Sigmoid colon (tissue), 7 donors: ENCODE data around the gene MORN1. TPM values are rescaled to one million over a fixed set of nuclear protein-coding genes. Genes with fewer than 3 reads are reported as not detected.
A peak's percentile ranks its signal among the peaks of the same experiment; 100 is the strongest.

Experiments used
- DNase-seq: peaks from one replicate; pipeline ENCODE4 v3.0.0-alpha.2; 2019
- H3K27ac ChIP-seq, 4 donors: fragments of 200-600 bp; sonication (generic); one replicate each; pipeline ENCODE4 v1.5.1; 2016 to 2019; ENCODE audit warnings: mild to moderate bottlenecking in 1 of 4
- H3K27me3 ChIP-seq, 3 donors: fragments of 200-600 bp; sonication (generic); one replicate each; pipeline ENCODE4 v1.5.1; 2019; ENCODE audit warnings: mild to moderate bottlenecking in 1 of 3
- H3K36me3 ChIP-seq, 4 donors: fragments of 200-600 bp; sonication (generic); one replicate each; pipeline ENCODE4 v1.5.1; 2016 to 2019
- H3K4me1 ChIP-seq, 4 donors: fragments of 200-600 bp; sonication (generic); one replicate each; pipeline ENCODE4 v1.5.1; 2017 to 2019
- H3K4me3 ChIP-seq, 4 donors: fragments of 200-600 bp; sonication (generic); one replicate each; pipeline ENCODE4 v1.5.1; 2017 to 2019; ENCODE audit warnings: mild to moderate bottlenecking in 2 of 4, moderate library complexity in 1 of 4
- H3K9me3 ChIP-seq, 4 donors: fragments of 200-600 bp in 3 of 4; sonication (generic) in 3 of 4; one replicate each; pipeline versions ENCODE4 v1.5.1 to v1.6.1; 2013 to 2019
- CTCF ChIP-seq, 4 experiments: fragments of 450-650 bp in 3 of 4; fragments of 200-600 bp in 1 of 4; IDR thresholded peaks; one replicate each; pipeline ENCODE4 v1.5.1; 2016 to 2019; ENCODE audit warnings: antibody characterized with exemption in 4 of 4, mild to moderate bottlenecking in 3 of 4, moderate library complexity in 2 of 4
- EP300 ChIP-seq, 4 donors: sonication (generic); formaldehyde crosslinking; IDR thresholded peaks; one replicate each; pipeline ENCODE4 v1.6.1; 2017; ENCODE audit warnings: antibody characterized with exemption in 4 of 4
- POLR2A ChIP-seq, 2 donors: fragments of 450-650 bp; IDR thresholded peaks; one replicate each; pipeline ENCODE4 v1.6.1; 2016; ENCODE audit warnings: antibody characterized with exemption in 2 of 2, mild to moderate bottlenecking in 2 of 2, moderate library complexity in 2 of 2
- POLR2AphosphoS5 ChIP-seq, 4 donors: sonication (generic); formaldehyde crosslinking; IDR thresholded peaks; one replicate each; pipeline ENCODE4 v1.6.1; 2017; ENCODE audit warnings: antibody characterized with exemption in 4 of 4
- WGBS, 2 donors: extraction: QIAGEN DNeasy Blood & Tissue Kit; methylation state at CpG; one replicate each; pipeline ENCODE4 v1.1.7; 2013; 5-methylcytosine and 5-hydroxymethylcytosine counted together
- intact Hi-C: fragments of 100-400 bp; cut with DNase I; formaldehyde crosslinking; loops from one replicate; pipeline ENCODE4 v1.15.1; 2023
- polyA plus RNA-seq, 3 donors: library from polyadenylated mRNA; stranded (reverse); fragments of 200-250 nt; gene quantifications; one replicate each; pipeline ENCODE4 v1.2.3, GENCODE V29; 2013
- total RNA-seq, 4 donors: library from RNA; depleted of rRNA; stranded (reverse); fragments of >200 nt; gene quantifications; one replicate each; pipeline ENCODE4 v1.1.0, GENCODE V29; 2016
- donor health status: healthy with polysubstance abuse.
- donor health status: Bipolar disorder and iron deficiency.
- donor health status: healthy.

The MORN1 gene
- total and polyA plus RNA-seq, 7 donors: 2.4 to 9.1 (median 6.4) TPM

GRCh38 chr1:2353551-2354438 lies 37.6 kb downstream of the MORN1 start:
- DNase-seq: peak; percentile 55
- H3K4me1 ChIP-seq: peaks cover 0 to 23% (median 15%) of the 10 kb centered on the region in 4 donors
- H3K36me3 ChIP-seq: no peaks in the 10 kb centered on the region
- WGBS, 2 donors: 84 to 89% methylated on average over 28 of the region's 28 CpGs
- no peak overlapping the region for H3K4me3 ChIP-seq
- intact Hi-C loops: no loop called here
- no peaks in the 10 kb centered on the region for H3K27me3 ChIP-seq
- no peak for TF ChIP-seq POLR2AphosphoS5 (IDR thresholded peaks at IDR 0.05)
- TF ChIP-seq EP300 (IDR thresholded peaks at IDR 0.05): no peak
- TF ChIP-seq CTCF (IDR thresholded peaks at IDR 0.05): no peak
- no peak for TF ChIP-seq POLR2A (IDR thresholded peaks at IDR 0.05)
- peak overlapping the region in 3 of 4 donors; percentile 18 to 55 (median 29) for H3K27ac ChIP-seq
- H3K9me3 ChIP-seq: no peaks in the 10 kb centered on the region

- peak; percentile 62 for DNase-seq
- intact Hi-C loops: no loop called here
- peaks cover 0 to 23% (median 15%) of the 10 kb centered on the region in 4 donors for H3K4me1 ChIP-seq
- TF ChIP-seq EP300 (IDR thresholded peaks at IDR 0.05): no peak
- TF ChIP-seq POLR2AphosphoS5 (IDR thresholded peaks at IDR 0.05): no peak
- TF ChIP-seq POLR2A (IDR thresholded peaks at IDR 0.05): no peak
- no peak for TF ChIP-seq CTCF (IDR thresholded peaks at IDR 0.05)
- H3K36me3 ChIP-seq: no peaks in the 10 kb centered on the region
- H3K4me3 ChIP-seq: no peak overlapping the region
- no peaks in the 10 kb centered on the region for H3K9me3 ChIP-seq
- no peaks in the 10 kb centered on the region for H3K27me3 ChIP-seq
- peak overlapping the region in 3 of 4 donors; percentile 18 to 55 (median 29) for H3K27ac ChIP-seq
- 55 to 79% methylated on average over 21 of the region's 21 CpGs for WGBS, 2 donors
Observed at GRCh38 chr1:2352897-2353550, 38.3 kb downstream of the MORN1 start.

GRCh38 chr1:2352341-2352896 lies 38.9 kb downstream of the MORN1 start:
- intact Hi-C loops: no loop called here
- no peaks in the 10 kb centered on the region for H3K36me3 ChIP-seq
- H3K27me3 ChIP-seq: no peaks in the 10 kb centered on the region
- TF ChIP-seq CTCF (IDR thresholded peaks at IDR 0.05): no peak
- no peak for TF ChIP-seq EP300 (IDR thresholded peaks at IDR 0.05)
- TF ChIP-seq POLR2AphosphoS5 (IDR thresholded peaks at IDR 0.05): no peak
- TF ChIP-seq POLR2A (IDR thresholded peaks at IDR 0.05): no peak
- H3K4me3 ChIP-seq: no peak overlapping the region
- peak; percentile 50 for DNase-seq
- WGBS, 2 donors: 83 to 95% methylated on average over 11 of the region's 11 CpGs
- peaks cover 0 to 23% (median 15%) of the 10 kb centered on the region in 4 donors for H3K4me1 ChIP-seq
- no peaks in the 10 kb centered on the region for H3K9me3 ChIP-seq
- peak overlapping the region in 1 of 4 donors; percentile 55 for H3K27ac ChIP-seq

GRCh38 chr1:2351723-2352122 lies 39.6 kb downstream of the MORN1 start:
- TF ChIP-seq CTCF (IDR thresholded peaks at IDR 0.05) (no peak), EP300 (IDR thresholded peaks at IDR 0.05) (no peak), POLR2AphosphoS5 (IDR thresholded peaks at IDR 0.05) (no peak), POLR2A (IDR thresholded peaks at IDR 0.05) (no peak)
- Histone ChIP-seq H3K27ac (no peak overlapping the region), H3K4me1 (peaks cover 0 to 23% (median 15%) of the 10 kb centered on the region in 4 donors), H3K4me3 (no peak overlapping the region), H3K9me3 (no peaks in the 10 kb centered on the region), H3K27me3 (no peaks in the 10 kb centered on the region), H3K36me3 (no peaks in the 10 kb centered on the region)
- whole genome bisulfite sequencing, 2 donors: 92 to 93% methylated on average over 8 of the region's 8 CpGs
- DNase-seq: no peak
- intact Hi-C loops: no loop called here
